ENCODE data around the gene RNF115.
"Not testable (repeated sequence)": the region's sequence is repeated elsewhere in the genome, so short reads cannot be mapped to it uniquely, and the experiment has no call there.

RNF115 gene

DNA sequence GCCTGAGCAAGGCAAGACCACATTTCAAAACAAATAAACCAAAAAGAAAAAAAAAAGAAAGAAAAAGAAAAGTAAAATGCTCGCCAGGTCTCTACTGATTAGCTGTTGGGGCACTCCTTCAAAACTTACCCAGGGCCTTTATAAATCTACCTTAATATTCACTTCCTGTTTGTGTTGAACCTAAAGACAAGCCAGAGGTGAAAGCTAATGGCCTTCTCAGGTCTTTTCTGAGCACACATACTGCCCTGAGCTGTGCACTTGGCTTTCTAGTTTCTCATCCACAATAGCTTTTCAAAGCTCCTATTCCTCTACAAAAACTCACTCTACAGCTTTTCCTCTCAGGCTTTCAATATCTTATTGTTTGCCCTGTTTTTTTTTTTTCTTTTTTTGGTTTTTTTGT lies 50.5 kb downstream of the RNF115 start:
- no peak for TF ChIP-seq CTCF (IDR thresholded peaks at IDR 0.05; ENCODE audit: insufficient read depth, missing control alignments)
- FAIRE-seq, result no peak
- no peak for DNase-seq (ENCODE audit: insufficient read length, low spot score)

DNA sequence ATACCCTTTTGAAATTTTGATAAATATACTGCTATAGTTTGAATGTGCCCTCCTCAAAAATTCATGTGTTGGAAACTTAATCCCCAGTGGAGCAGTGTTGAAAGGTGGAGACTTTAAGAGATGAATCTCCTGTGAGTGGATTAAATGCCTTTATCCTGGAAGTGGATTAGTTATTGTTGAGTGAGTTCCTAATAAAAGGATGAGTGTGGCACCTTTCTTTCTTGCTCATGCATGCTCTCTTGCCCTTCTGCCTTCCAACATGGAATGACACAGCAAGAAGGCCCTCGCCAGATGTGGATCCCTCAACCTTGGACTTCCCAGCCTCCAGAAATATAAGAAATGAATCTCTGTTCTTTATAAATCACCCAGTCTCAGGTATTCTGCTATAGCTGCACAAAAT lies 52.8 kb downstream of the RNF115 start:
- TF ChIP-seq CTCF (IDR thresholded peaks at IDR 0.05; ENCODE audit: insufficient read depth, missing control alignments), result no peak
- peak; percentile 99 for FAIRE-seq

DNA sequence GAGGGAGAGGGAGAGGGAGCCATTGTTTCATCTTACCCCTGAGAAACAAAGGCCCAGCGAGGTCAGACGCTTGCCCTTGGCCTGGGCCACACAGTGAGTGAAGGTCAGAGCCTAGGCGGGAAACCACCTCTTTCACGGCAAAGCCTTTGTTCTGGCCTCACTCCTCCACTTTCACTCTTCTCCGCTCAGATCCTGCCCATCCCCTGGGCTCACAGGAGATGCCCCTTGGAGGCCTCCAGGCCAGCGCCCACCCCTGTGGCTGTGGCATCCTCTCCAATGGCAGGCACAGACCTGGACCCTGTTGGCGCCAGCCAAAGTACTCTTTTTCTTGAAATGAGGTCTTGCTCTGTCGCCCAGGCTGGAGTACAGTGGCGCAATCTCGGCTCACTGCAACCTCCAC lies 55.9 kb downstream of the RNF115 start:
- not testable (repeated sequence) for FAIRE-seq

More for the DNA sequence above, 52.8 kb downstream of the RNF115 start:
- DNase-seq (ENCODE audit: insufficient read length, low spot score), result peak; percentile 37

DNA sequence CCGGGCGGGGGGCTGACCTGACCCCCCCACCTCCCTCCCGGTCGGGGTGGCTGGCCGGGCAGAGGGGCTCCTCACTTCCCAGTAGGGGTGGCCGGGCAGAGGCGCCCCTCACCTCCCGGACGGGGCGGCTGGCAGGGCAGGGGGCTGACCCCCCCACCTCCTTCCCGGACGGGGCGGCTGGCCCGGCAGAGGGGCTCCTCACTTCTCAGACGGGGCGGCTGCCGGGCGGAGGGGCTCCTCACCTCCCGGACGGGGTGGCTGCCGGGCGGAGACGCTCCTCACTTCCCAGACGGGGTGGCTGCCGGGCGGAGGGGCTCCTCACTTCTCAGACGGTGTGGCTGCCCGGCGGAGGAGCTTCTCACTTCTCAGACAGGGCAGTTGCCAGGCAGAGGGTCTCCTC lies 57.0 kb downstream of the RNF115 start:
- not testable (repeated sequence) for DNase-seq (ENCODE audit: insufficient read length, low spot score); FAIRE-seq

More for the DNA sequence above, 55.9 kb downstream of the RNF115 start:
- not testable (repeated sequence) for DNase-seq (ENCODE audit: insufficient read length, low spot score)

- FAIRE-seq, result peak; percentile 60
- not testable (repeated sequence) for DNase-seq (ENCODE audit: insufficient read length, low spot score)
Measured at GRCh38 chr1:145765585-145766360, 58.1 kb downstream of the RNF115 start.

GRCh38 chr1:145765127-145765526 lies 58.8 kb downstream of the RNF115 start:
- not testable (repeated sequence) for FAIRE-seq; DNase-seq (ENCODE audit: insufficient read length, low spot score)

- not testable (repeated sequence) for FAIRE-seq; DNase-seq (ENCODE audit: insufficient read length, low spot score)
Measured at GRCh38 chr1:145764231-145764940, 59.5 kb downstream of the RNF115 start.

- FAIRE-seq; DNase-seq (ENCODE audit: insufficient read length, low spot score): not testable (repeated sequence)
Measured at GRCh38 chr1:145762001-145762400, 61.9 kb downstream of the RNF115 start.

DNA sequence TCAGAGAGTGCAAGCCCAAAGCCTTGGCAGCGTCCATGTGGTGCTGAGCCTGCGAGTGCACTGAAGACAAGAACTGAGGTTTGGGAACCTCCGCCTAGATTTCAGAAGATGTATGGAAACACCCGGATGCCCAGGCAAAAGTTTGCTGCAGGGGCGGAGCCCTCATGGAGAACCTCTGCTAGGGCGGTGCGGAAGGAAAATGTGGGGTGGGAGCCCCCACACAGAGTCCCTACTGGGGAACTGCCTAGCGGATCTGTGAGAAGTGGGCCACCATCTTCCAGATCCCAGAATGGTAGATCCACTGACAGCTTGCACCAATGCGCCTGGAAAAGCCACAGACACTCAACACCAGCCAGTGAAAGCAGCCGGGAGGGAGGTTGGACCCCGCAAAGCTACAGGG lies 62.4 kb downstream of the RNF115 start:
- not testable (repeated sequence) for FAIRE-seq

DNA sequence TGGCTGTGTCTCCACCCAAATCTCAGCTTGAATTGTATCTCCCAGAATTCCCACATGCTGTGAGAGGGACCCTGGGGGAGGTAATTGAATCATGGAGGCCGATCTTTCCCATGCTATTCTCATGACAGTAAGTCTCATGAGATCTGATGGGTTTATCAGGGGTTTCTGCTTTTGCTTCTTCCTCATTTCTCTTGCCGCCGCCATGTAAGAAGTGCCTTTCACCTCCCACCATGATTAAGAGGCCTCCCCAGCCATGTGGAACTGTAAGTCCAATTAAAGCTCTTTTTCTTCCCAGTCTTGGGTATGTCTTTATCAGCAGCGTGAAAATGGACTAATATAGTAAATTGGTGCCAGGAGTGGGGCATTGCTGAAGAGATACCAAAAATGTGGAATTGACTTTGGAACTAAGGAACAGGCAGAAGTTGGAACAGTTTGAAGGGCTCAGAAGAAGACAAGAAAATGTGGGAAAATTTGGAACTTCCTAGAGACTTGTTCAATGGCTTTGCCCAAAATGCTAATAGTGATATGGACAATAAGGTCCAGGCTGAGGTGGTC lies 63.4 kb downstream of the RNF115 start:
- DNase-seq (ENCODE audit: insufficient read length, low spot score); FAIRE-seq: not testable (repeated sequence)

More for the DNA sequence above, 62.4 kb downstream of the RNF115 start:
- DNase-seq (ENCODE audit: insufficient read length, low spot score), result not testable (repeated sequence)

DNA sequence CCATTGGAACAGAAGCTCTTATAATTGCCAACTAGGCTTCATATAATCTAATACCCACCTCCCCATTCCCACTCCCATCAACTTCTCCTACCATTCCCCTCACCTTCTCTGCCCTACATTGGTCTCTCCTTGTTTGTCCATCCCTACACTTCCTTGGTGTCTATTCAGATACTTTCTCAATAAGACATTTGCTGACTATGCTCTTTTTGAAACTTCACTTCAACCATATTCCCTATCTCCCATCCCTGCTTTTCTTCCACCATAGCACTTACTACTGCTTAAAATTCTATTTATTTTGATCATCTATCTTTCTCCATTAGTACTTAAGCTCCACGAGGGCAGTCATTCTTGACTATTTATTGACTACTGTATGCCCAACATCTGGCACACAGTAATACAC lies 64.2 kb downstream of the RNF115 start:
- no peak for TF ChIP-seq CTCF (IDR thresholded peaks at IDR 0.05; ENCODE audit: insufficient read depth, missing control alignments)
- no peak for FAIRE-seq
- DNase-seq (ENCODE audit: insufficient read length, low spot score), result no peak
